CD4-positive, alpha-beta T cell (primary cell): ENCODE data around the gene HIGD2A. TPM values are rescaled to one million over a fixed set of nuclear protein-coding genes. Genes with fewer than 3 reads are reported as not detected.

Experiments used
- ATAC-seq: fragments of 200-7000 bp; cut with Tn5 transposase; one replicate; pipeline ENCODE4 v1.10.0; 2022; ENCODE audit warnings: mild to moderate bottlenecking; ENCODE audit not compliant: poor library complexity
- CTCF ChIA-PET: fragments of 350-600 bp; sonication (Branson Sonifier 250); formaldehyde crosslinking; loops from one replicate; lab custom pipeline; 2021; ENCODE audit warnings: antibody characterized with exemption, inconsistent platforms; lab: Charles Lee
- POLR2A ChIA-PET: fragments of 350-600 bp; sonication (Branson Sonifier 250); formaldehyde crosslinking; loops from one replicate; lab custom pipeline; 2021; ENCODE audit warnings: antibody characterized with exemption, inconsistent platforms; lab: Charles Lee
- DNase-seq, 14 experiments: peaks; one replicate each; pipeline ENCODE4 v3.0.0-alpha.2; 2013 to 2020; ENCODE audit warnings: mixed read lengths in 2 of 14
- H3K27ac ChIP-seq, 2 donors: one replicate each; pipeline versions ENCODE4 v1.5.1 to v1.7.0; 2013; ENCODE audit warnings: low read length in 2 of 2, low read depth in 1 of 2, mild to moderate bottlenecking in 1 of 2
- H3K27me3 ChIP-seq, 2 experiments: 1 replicate in 1 of 2; 2 replicates in 1 of 2; pipeline versions ENCODE4 v1.6.1 to v1.7.0; 2013; ENCODE audit warnings: low read length in 2 of 2, control low read depth in 1 of 2, mild to moderate bottlenecking in 1 of 2, moderate library complexity in 1 of 2; ENCODE audit not compliant: insufficient read depth in 2 of 2, control insufficient read depth in 1 of 2
- H3K36me3 ChIP-seq: one replicate; pipeline ENCODE4 v1.6.1; 2013; ENCODE audit warnings: low read length, control low read depth; ENCODE audit not compliant: insufficient read depth
- H3K4me1 ChIP-seq: one replicate; pipeline ENCODE4 v1.6.1; 2013; ENCODE audit warnings: low read length, control low read depth; ENCODE audit not compliant: insufficient read depth
- H3K4me3 ChIP-seq: one replicate; pipeline ENCODE4 v1.5.1; 2013; ENCODE audit warnings: mild to moderate bottlenecking, low read length, moderate library complexity
- H3K9me3 ChIP-seq, 2 experiments: 1 replicate in 1 of 2; 2 replicates in 1 of 2; pipeline versions ENCODE4 v1.6.1 to v1.7.0; 2013; ENCODE audit warnings: low read length in 2 of 2, mild to moderate bottlenecking in 2 of 2, control low read depth in 1 of 2, moderate library complexity in 1 of 2; ENCODE audit not compliant: control insufficient read depth in 1 of 2, insufficient read depth in 1 of 2
- H3K27ac Mint-ChIP-seq: one replicate; pipeline ENCODE4 v1.8.0; 2020; ENCODE audit warnings: mixed read lengths
- H3K27me3 Mint-ChIP-seq: one replicate; pipeline ENCODE4 v1.8.0; 2021; ENCODE audit warnings: mixed read lengths
- H3K36me3 Mint-ChIP-seq: one replicate; pipeline ENCODE4 v1.8.0; 2021; ENCODE audit warnings: low read depth, mixed read lengths
- H3K4me1 Mint-ChIP-seq: one replicate; pipeline ENCODE4 v1.8.0; 2021; ENCODE audit warnings: low read depth, mixed read lengths
- H3K4me3 Mint-ChIP-seq: one replicate; pipeline ENCODE4 v1.8.0; 2020; ENCODE audit warnings: mild to moderate bottlenecking, mixed read lengths
- H3K9me3 Mint-ChIP-seq: one replicate; pipeline ENCODE4 v1.8.0; 2020; ENCODE audit warnings: mixed read lengths
- CTCF ChIP-seq: fragments of 200-600 bp; IDR thresholded peaks from one replicate; pipeline ENCODE4 v1.8.0; 2022; ENCODE audit warnings: antibody characterized with exemption, mild to moderate bottlenecking
- intact Hi-C, 2 experiments: fragments of 100-400 bp; cut with DNase I in 1 of 2; cut with micrococcal nuclease in 1 of 2; formaldehyde crosslinking; loops; one replicate each; pipeline versions ENCODE4 v1.15.1 to v1.9.0; 2023 to 2025; cut with DNase I, micrococcal nuclease
- total RNA-seq, 174 experiments: library from RNA in 2 of 174; stranded (reverse) in 2 of 174; gene quantifications; one replicate each; pipeline ENCODE4 v1.2.3 and lab custom pipeline; 2021 to 2026

HIGD2A gene
- total RNA-seq, 2 experiments from 2014 or later = 98.2 to 104 TPM

DNA sequence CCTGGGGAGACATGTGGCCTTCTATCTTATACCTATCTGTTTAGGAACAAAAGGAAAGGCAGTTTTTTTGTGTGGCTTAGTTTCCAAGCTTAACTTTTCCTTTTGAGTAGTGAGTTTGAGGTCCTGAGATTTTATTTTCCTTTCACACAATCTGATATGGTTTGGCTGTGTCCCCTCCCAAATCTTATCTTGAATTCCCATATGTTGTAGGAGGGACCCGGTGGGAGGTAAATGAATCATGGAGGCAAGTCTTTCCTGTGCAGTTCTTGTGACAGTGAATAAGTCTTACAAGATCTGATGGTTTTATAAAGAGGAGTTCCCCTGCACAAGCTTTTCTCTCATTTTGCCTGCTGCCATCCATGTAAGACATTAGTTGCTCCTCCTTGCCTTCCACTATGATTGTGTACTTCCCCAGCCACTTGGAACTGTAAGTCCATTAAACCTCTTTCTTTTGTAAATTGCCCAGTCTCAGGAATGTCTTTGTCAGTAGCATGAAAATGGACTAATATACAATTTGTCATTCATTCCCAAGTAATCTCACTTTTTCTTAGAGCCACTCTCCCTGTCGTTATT is 32.5 kb downstream of the HIGD2A start:
- Mint-ChIP-seq H3K4me3 (no peak overlapping the region), H3K27ac (no peak overlapping the region)
- POLR2A ChIA-PET = no interaction called here

DNA sequence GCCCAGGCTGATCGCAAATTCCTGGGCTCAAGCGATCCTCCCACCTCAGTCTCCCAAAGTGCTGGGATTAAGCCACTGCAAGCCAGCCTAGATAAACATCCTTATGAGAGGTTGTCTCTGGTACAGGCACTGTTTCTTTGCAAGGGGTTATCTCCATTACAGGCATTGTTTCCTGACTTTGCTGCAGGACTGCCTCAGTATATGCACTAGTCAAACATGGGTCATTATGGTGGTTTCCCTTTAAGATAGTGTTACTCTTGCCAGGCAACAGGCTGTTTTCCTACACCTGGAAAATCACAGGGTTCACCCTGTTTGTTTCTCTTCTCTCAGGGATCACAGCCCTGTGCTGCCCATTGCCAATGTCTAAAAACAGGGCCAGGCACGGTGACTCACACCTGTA is 35.6 kb downstream of the HIGD2A start:
- Mint-ChIP-seq H3K36me3 (no peaks in the 10 kb centered on the region), H3K4me1 (no peaks in the 10 kb centered on the region), H3K27me3 (peaks cover 5% of the 10 kb centered on the region), H3K4me3 (no peak overlapping the region), H3K27ac (no peak overlapping the region), H3K9me3 (no peaks in the 10 kb centered on the region)
- Histone ChIP-seq H3K36me3 (no peaks in the 10 kb centered on the region), H3K4me1 (no peaks in the 10 kb centered on the region), H3K27ac (no peak overlapping the region), H3K4me3 (no peak overlapping the region), H3K9me3 (peaks cover 0 to 3% of the 10 kb centered on the region in 2 experiments), H3K27me3 (no peaks in the 10 kb centered on the region)
- ChIA-PET POLR2A (no interaction called here), CTCF (no interaction called here)
- TF ChIP-seq CTCF = no peak
- ATAC-seq (no peak), DNase-seq (no peak)
- intact Hi-C loops = no loop called here

More for the DNA sequence above, 32.5 kb downstream of the HIGD2A start:
- Mint-ChIP-seq H3K9me3 (no peaks in the 10 kb centered on the region), H3K27me3 (peaks cover 5% of the 10 kb centered on the region), H3K4me1 (peaks cover 9% of the 10 kb centered on the region), H3K36me3 (no peaks in the 10 kb centered on the region)
- H3K27ac ChIP-seq = no peak overlapping the region
- peaks cover 0 to 3% of the 10 kb centered on the region in 2 experiments for H3K9me3 ChIP-seq
- H3K4me1 ChIP-seq = peaks cover 8% of the 10 kb centered on the region
- DNase-seq (no peak), ATAC-seq (no peak)
- CTCF ChIA-PET = interaction anchor here (1.0 kb wide), 1 partner anchor 26 kb away, joined by 4 read pairs; no protein-coding TSS in a partner anchor
- TF ChIP-seq CTCF = no peak
- no peak overlapping the region for H3K4me3 ChIP-seq
- H3K27me3 ChIP-seq = no peaks in the 10 kb centered on the region
- intact Hi-C loops = no loop called here
- H3K36me3 ChIP-seq = no peaks in the 10 kb centered on the region

DNA sequence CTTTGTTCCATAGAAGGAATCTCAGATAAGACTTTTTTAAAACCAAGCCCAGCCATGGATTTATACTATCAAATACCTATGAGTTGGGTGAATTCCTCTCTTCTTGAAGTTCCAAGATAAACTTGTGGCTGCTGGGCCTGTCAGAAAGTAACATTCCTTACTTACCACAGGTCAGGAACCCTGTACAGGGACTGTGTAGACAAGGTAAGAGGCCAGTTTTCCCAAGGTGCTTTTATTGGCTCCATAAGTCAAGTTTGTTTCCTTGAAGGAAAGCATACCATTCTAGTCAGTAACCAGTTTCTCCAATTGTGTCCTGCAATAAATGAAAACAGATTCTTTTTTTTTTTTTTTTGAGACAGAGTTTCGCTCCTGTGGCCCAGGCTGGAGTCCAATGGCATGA is 36.6 kb downstream of the HIGD2A start:
- H3K9me3 Mint-ChIP-seq = no peaks in the 10 kb centered on the region
- no peak for ATAC-seq
- no peak overlapping the region for H3K27ac Mint-ChIP-seq
- Histone ChIP-seq H3K4me1 (no peaks in the 10 kb centered on the region), H3K4me3 (no peak overlapping the region), H3K27ac (no peak overlapping the region), H3K36me3 (no peaks in the 10 kb centered on the region), H3K27me3 (no peaks in the 10 kb centered on the region), H3K9me3 (peaks cover 0 to 3% of the 10 kb centered on the region in 2 experiments)
- CTCF ChIA-PET = interaction anchor here (0.6 to 2.3 kb wide), 2 partner anchors 8 to 69 kb away, joined by 3 to 6 read pairs; partner anchors contain the start of gene CLTB
- intact Hi-C loops = no loop called here
- no peak for TF ChIP-seq CTCF
- peaks cover 5% of the 10 kb centered on the region for H3K27me3 Mint-ChIP-seq
- no peak overlapping the region for H3K4me3 Mint-ChIP-seq
- no peak for DNase-seq
- POLR2A ChIA-PET = no interaction called here
- no peaks in the 10 kb centered on the region for H3K4me1 Mint-ChIP-seq
- no peaks in the 10 kb centered on the region for H3K36me3 Mint-ChIP-seq
